HepG2 (cell line): ENCODE results near the gene NLRP12.

Experiments used
- NFIC ChIP-seq: IDR thresholded peaks from 2 replicates; pipeline ENCODE4 v1.6.1; 2012; ENCODE audit warnings: mild to moderate bottlenecking, low read length, inconsistent platforms
- ZNF121 ChIP-seq: sonication (generic); formaldehyde crosslinking; IDR thresholded peaks from 2 replicates; pipeline ENCODE4 v1.5.0; 2020; ENCODE audit warnings: mild to moderate bottlenecking, missing genetic modification reagents
- ZNF766 ChIP-seq: sonication (generic); formaldehyde crosslinking; IDR thresholded peaks from 2 replicates; pipeline ENCODE4 v1.5.0; 2020; ENCODE audit warnings: missing genetic modification reagents, borderline replicate concordance

DNA sequence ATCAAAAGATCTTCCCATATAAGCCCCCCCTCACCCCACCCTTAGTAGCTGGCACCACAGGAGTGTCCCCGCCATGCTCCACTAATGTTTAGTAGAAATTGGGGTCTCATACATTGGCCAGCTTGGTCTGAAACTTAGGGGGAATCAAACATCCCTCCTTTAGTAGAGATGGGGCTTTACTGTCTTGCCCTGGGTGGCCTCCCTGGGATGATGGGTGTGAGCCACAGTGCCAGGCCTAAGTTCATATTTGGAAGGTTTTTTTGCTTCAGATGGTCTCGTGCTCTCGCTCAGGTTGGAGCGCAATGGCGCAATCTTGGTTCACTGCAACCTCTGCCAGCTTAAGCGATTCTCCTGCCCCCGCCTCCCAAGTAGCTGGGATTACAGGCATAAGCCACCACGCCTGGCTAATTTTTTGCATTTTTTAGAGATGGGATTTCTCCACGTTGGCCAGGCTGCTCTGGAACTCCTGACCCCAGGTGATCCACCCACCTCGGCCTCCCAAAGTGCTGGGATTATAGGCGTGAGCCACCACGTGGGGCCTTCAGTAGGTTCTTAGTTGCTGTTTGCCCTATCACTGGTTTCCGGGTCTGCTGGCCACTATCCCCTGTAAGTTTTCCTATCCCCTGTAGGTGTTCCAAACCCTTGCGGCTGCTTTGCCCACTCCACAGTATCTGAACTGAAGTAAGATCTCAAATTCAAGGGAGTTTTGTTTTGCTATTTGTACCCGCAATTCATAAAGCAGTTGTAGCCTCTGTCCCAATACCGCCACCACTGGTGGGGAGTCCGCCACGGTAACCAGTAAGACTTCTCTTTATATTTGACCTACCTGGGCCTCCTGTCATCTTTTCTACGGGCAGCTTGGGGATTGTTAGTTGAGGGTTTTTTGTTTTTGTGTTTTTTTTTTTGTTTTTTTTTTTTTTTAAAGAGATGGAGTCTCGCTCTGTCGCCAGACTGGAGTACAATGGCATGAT is 34.1 kb downstream of the NLRP12 start:
- TF ChIP-seq ZNF121 (CRISPR knock-in tag) (no peak), NFIC (no peak), ZNF766 (CRISPR knock-in tag) (no peak)
